Activated naive CD8-positive, alpha-beta T cell treated with anti-CD3 and anti-CD28 coated beads for 36 hours (primary cell): ENCODE measurements around the gene ARID1B. TPM values are rescaled to one million over a fixed set of nuclear protein-coding genes. Genes with fewer than 3 reads are reported as not detected.
A peak's percentile ranks its signal among the peaks of the same experiment; 100 is the strongest.

Experiments
- DNase-seq: peaks from one replicate; pipeline ENCODE4 v3.0.0; 2021
- H3K27ac Mint-ChIP-seq: one replicate; pipeline ENCODE4 v1.8.0; 2022; ENCODE audit warnings: mild to moderate bottlenecking, moderate library complexity, mixed read lengths
- H3K27me3 Mint-ChIP-seq: one replicate; pipeline ENCODE4 v1.8.0; 2022; ENCODE audit warnings: mild to moderate bottlenecking, mixed read lengths
- H3K36me3 Mint-ChIP-seq: one replicate; pipeline ENCODE4 v1.8.0; 2021; ENCODE audit warnings: mild to moderate bottlenecking, mixed read lengths
- H3K4me1 Mint-ChIP-seq: one replicate; pipeline ENCODE4 v1.8.0; 2021; ENCODE audit warnings: mixed read lengths
- H3K4me3 Mint-ChIP-seq: one replicate; pipeline ENCODE4 v1.8.0; 2022; ENCODE audit warnings: mild to moderate bottlenecking, moderate library complexity, mixed read lengths
- H3K9me3 Mint-ChIP-seq: one replicate; pipeline ENCODE4 v1.8.0; 2022; ENCODE audit warnings: mixed read lengths
- total RNA-seq, 2 experiments: library from RNA; stranded (reverse); gene quantifications; one replicate each; pipeline ENCODE4 v1.2.3, GENCODE V29; 2021

Gene ARID1B
- total RNA-seq, 2 experiments from 2014 or later, result 40.6 to 41.5 TPM

DNA sequence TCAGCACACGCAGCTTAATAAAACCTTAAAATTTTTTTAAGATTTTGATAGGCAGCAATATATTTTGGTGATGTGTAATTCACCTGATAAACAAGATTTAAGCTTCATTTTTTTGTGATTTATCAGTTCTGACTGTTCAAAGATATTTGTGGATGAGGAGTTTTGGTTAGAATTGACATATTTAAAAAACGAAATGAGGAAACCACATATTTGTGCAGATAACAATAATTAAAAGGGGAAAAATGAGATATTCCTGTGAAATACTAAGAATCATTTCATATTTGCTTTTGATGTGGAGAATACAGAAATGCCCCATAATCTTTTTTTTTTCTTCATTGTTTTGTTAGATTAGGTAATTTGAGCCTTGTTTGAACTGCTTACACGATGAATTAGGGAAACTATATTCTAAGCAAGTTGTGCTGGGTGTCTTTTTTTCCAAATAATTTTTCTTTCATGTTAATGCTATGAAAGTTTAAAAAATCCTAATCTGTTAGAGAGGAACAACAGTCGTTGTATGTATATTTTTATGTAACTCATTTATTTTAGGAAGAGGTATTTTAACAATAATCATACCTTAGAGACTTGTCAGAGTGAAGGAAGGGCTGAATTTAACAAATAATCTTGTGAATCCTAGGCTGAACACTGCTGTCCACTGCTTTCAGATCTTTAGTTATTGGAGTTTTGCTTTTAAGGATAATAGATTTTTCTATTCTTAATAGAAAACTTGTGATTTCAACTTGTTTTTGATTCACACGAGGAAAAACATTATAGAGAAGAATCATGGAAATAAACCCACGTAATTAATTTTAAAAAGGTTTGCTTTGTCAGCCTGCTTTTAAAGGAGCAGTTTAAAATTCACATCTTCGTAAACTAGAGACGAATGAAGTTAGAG lies 4.0 kb downstream of the ARID1B start:
- H3K9me3 Mint-ChIP-seq, result no peaks in the 10 kb centered on the region
- H3K36me3 Mint-ChIP-seq, result peaks cover 23% of the 10 kb centered on the region
- no peaks in the 10 kb centered on the region for H3K27me3 Mint-ChIP-seq
- H3K4me3 Mint-ChIP-seq, result peak overlapping the region; percentile 90
- DNase-seq, result no peak
- peak overlapping the region; percentile 94 for H3K27ac Mint-ChIP-seq
- peaks cover 47% of the 10 kb centered on the region for H3K4me1 Mint-ChIP-seq

- Mint-ChIP-seq H3K27ac (peak overlapping the region; percentile 94), H3K27me3 (no peaks in the 10 kb centered on the region), H3K9me3 (no peaks in the 10 kb centered on the region), H3K4me3 (peak overlapping the region; percentile 90), H3K4me1 (peaks cover 50% of the 10 kb centered on the region), H3K36me3 (peaks cover 18% of the 10 kb centered on the region)
- DNase-seq, result no peak
Observed at GRCh38 chr6:156781861-156782631, 4.9 kb downstream of the ARID1B start.

GRCh38 chr6:156782691-156783320 lies 5.6 kb downstream of the ARID1B start:
- H3K4me1 Mint-ChIP-seq, result peaks cover 56% of the 10 kb centered on the region
- H3K27ac Mint-ChIP-seq, result peak overlapping the region; percentile 94
- DNase-seq, result no peak
- H3K4me3 Mint-ChIP-seq, result peak overlapping the region; percentile 90
- no peaks in the 10 kb centered on the region for H3K27me3 Mint-ChIP-seq
- peaks cover 20% of the 10 kb centered on the region for H3K36me3 Mint-ChIP-seq
- H3K9me3 Mint-ChIP-seq, result no peaks in the 10 kb centered on the region

DNA sequence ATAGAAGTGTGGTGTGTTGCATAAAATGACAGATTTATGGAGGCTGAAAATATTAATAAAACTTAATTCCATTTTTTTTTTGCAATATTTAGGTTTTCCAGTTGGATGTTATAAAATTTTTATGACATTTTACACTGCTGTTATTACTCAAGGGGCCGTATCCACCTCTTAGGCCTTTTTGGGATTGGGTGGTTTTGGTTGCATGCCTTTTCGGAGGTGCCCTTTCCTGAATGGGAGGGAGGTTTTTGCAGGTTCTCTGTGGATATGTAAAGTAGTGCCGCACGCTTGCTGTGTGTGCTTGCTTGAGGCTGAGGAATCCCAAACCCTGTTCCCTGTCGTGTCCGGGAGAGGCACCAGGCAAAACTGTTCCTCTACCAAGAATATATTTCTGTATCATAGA lies 6.8 kb downstream of the ARID1B start:
- no peaks in the 10 kb centered on the region for H3K9me3 Mint-ChIP-seq
- H3K27me3 Mint-ChIP-seq, result no peaks in the 10 kb centered on the region
- peaks cover 22% of the 10 kb centered on the region for H3K36me3 Mint-ChIP-seq
- H3K27ac Mint-ChIP-seq, result no peak overlapping the region
- H3K4me3 Mint-ChIP-seq, result no peak overlapping the region
- DNase-seq, result no peak
- peaks cover 65% of the 10 kb centered on the region for H3K4me1 Mint-ChIP-seq

DNA sequence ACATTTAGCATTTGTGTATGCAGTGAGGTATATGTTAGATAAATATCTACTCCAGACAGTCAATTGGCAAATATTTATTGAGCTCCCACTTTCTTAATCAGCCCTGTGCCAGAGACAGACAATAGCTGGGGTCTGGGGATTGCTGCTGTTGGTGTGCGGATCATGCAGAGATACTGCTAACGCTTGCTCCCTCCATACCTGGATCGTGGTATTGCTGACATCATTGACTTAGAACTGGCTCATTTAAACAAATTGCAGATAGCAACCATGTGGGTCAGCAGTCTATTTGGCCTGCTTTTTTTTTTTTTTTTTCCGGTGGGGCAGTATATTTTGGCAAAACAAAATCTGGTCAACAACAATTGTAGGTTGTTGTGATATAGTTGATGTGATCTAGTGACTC lies 9.5 kb downstream of the ARID1B start:
- Mint-ChIP-seq H3K27ac (no peak overlapping the region), H3K9me3 (no peaks in the 10 kb centered on the region), H3K4me3 (no peak overlapping the region), H3K36me3 (peaks cover 22% of the 10 kb centered on the region), H3K4me1 (peaks cover 76% of the 10 kb centered on the region), H3K27me3 (no peaks in the 10 kb centered on the region)
- DNase-seq, result no peak

DNA sequence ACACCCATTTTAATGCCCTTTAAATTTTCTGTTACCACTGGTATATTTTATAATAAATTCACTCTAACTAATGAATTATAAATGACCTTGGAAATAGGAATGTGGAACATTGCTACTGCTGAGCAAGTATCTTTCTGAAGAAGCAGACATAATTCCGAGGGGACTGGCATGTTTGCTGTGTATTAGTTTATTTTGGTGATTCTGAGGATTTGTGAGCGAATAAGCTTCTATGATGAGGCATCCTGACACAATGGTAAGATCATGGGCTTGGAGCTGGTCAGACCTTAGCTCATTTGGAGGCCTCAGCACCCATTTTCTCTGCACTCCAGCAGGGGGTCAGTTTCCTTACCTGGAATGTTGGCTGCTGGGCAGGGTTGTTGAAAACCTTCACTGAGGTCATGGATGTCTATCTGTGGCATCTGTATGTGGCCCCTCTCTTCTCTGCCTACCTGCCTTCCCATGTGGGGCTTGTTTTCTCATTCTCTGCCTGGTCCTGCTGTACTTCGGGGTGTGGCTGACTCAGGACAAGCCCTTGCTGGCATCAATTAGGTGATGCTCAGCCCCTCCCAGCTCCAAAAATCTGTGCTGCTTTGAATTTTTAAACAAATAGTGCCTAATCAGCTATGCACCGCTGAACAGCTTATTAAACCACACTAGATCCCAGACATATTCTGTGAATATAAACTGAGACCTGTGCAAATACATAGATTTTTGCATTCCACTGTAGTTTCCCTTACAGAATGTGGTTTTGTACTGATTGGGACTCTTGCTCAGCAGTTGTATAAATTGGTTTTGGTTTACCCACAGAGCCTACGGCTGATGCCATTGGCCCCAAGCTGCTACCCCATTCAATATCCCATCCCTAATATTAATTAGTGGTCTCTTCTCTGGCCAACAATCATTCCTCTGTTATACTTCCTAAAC lies 10.7 kb downstream of the ARID1B start:
- H3K27me3 Mint-ChIP-seq, result no peaks in the 10 kb centered on the region
- no peak overlapping the region for H3K4me3 Mint-ChIP-seq
- H3K27ac Mint-ChIP-seq, result no peak overlapping the region
- DNase-seq, result no peak
- peaks cover 22% of the 10 kb centered on the region for H3K36me3 Mint-ChIP-seq
- H3K9me3 Mint-ChIP-seq, result no peaks in the 10 kb centered on the region
- peaks cover 80% of the 10 kb centered on the region for H3K4me1 Mint-ChIP-seq

DNA sequence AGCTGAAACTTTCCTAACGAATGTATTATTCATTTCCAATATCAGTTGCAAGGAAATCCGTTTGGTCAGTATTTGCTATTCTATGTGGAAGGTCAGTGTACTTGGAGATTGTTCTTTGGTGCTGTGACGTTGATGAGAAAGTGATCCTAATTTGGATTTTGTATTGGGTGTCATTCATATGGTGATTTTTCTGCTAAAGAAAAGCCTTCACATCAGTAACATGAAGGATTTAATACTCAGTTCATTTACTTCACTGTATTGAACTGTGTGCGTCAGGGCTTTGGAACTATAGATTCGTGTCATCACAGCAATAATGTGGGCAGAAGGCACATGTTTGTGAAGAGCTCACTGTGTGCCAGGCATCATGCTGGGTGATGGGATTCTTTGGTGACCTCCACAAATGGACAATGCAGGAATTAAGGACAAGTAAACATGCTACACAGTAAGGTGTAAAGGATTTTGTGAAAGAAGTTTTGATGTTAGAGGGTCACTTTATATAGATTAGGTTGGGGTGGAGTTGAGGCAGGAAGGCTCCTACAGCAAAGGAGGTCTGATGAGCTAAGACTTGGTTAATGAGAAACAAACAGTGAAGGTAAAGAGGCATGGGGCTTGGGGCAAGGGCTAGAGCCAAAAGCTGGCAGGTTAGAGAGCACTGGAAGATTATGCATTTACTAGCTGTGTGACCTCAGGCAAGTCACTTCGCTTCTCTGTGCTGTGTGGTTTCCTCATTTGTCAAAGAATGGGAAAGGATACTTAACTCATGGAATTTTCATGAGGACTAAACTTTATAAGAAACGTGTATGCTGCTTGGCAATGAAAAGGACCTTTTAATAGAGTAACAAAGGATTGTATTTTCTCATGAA lies 12.1 kb downstream of the ARID1B start:
- no peak overlapping the region for H3K4me3 Mint-ChIP-seq
- no peak overlapping the region for H3K27ac Mint-ChIP-seq
- H3K36me3 Mint-ChIP-seq, result peaks cover 19% of the 10 kb centered on the region

DNA sequence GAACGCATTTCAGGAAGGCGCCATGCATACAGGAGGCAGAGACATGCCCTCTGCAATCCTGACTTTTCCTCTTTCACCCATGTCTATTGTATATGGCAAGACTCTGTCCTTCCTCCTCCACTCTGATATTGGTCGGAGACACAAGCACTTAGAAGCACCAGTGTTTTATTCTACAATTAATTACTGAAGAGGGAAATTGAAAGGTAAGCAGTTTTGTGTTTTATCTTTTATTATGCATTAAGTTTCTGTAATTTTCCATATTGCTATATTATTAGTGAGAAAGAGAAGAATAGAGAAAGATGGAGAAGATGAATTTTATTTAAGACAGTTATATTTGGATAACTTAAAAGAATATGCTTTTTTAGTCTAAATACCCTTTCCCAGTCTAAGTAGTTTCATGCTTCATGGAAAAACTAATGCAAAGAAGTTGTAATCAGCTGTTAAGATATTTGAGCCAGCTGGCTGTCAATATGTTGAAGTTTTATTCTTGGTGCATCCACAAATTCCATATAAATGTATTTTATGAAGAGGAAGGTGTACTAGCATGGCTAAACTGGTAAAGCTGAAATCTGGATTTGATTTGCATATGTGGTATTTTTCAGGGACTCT lies 13.6 kb downstream of the ARID1B start:
- no peak for DNase-seq
- Mint-ChIP-seq H3K27me3 (no peaks in the 10 kb centered on the region), H3K36me3 (peaks cover 11% of the 10 kb centered on the region), H3K9me3 (no peaks in the 10 kb centered on the region), H3K27ac (peak overlapping the region; percentile 90), H3K4me1 (peaks cover 75% of the 10 kb centered on the region), H3K4me3 (no peak overlapping the region)

More for the DNA sequence above, 12.1 kb downstream of the ARID1B start:
- Mint-ChIP-seq H3K27me3 (no peaks in the 10 kb centered on the region), H3K4me1 (peaks cover 74% of the 10 kb centered on the region), H3K9me3 (no peaks in the 10 kb centered on the region)
- no peak for DNase-seq

- DNase-seq, result peak; percentile 32
- H3K27ac Mint-ChIP-seq, result peak overlapping the region; percentile 90
- H3K36me3 Mint-ChIP-seq, result peaks cover 11% of the 10 kb centered on the region
- H3K4me3 Mint-ChIP-seq, result peak overlapping the region; percentile 63
- H3K9me3 Mint-ChIP-seq, result no peaks in the 10 kb centered on the region
- H3K27me3 Mint-ChIP-seq, result no peaks in the 10 kb centered on the region
- H3K4me1 Mint-ChIP-seq, result peaks cover 77% of the 10 kb centered on the region
Observed at GRCh38 chr6:156791320-156791850, 14.2 kb downstream of the ARID1B start.

DNA sequence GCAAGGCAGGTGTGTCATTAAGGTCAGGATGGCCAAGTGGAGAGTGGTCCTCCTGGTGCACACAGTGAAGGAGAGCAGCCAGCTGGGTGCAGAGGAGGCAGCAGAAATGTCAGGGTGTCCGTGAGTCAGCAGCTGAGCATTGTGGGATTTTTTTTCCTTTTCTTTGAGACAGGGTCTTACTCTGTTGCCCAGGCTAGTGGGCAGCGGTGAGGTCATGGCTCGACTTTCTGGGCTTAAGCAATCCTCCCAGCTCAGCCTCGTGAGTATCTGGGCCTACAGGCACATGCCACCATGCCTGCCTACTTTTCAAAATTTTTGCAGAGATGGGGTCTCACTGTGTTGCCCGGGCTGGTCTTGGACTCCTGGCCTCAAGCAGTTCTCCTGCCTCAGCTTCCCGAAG lies 16.0 kb downstream of the ARID1B start:
- no peaks in the 10 kb centered on the region for H3K9me3 Mint-ChIP-seq
- H3K4me1 Mint-ChIP-seq, result peaks cover 75% of the 10 kb centered on the region
- H3K27me3 Mint-ChIP-seq, result no peaks in the 10 kb centered on the region
- peaks cover 11% of the 10 kb centered on the region for H3K36me3 Mint-ChIP-seq
- H3K4me3 Mint-ChIP-seq, result no peak overlapping the region
- DNase-seq, result no peak
- no peak overlapping the region for H3K27ac Mint-ChIP-seq

DNA sequence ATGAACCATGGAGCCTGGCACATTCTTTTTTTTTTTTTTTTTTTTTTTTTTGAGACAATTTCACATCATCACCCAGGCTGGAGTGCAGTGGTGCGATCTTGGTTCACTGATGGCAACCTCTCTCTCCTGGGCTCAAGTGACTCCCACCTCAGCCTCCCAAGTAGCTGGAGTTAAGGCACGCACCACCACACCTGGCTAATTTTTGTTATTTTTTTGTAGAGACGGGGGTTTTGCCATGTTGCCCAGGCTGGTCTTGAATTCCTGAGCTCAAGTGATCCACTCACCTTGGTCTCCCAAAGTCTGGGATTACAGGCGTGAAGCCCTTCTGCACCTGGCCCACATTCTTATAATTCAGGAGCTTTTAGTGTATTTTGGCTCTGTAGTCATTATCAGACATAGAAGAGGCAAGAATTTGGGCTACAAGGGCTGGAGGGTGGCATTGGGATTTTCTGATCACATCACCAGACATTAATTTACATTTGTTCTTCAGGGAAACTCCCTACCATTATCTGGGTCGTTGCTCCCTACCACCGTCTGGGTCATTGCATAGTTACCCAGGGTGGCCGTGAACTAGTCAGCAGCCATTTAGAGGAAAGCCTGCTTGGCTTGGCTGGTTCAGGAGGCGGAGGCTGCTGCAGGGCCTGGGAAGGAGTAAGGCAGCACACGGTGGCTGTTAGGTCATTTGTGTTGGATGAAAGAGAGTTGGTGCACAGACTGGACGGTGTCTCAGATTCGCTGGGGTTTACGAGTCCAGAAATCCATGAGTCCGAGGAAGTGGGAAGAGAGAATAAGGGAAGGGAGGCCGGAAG lies 17.6 kb downstream of the ARID1B start:
- peaks cover 70% of the 10 kb centered on the region for H3K4me1 Mint-ChIP-seq

GRCh38 chr6:156795825-156796224 lies 18.6 kb downstream of the ARID1B start:
- H3K4me1 Mint-ChIP-seq, result peaks cover 66% of the 10 kb centered on the region

More for the DNA sequence above, 17.6 kb downstream of the ARID1B start:
- no peak for DNase-seq
- Mint-ChIP-seq H3K27me3 (no peaks in the 10 kb centered on the region), H3K27ac (no peak overlapping the region), H3K9me3 (no peaks in the 10 kb centered on the region), H3K36me3 (peaks cover 13% of the 10 kb centered on the region), H3K4me3 (no peak overlapping the region)

More at GRCh38 chr6:156795825-156796224, 18.6 kb downstream of the ARID1B start:
- Mint-ChIP-seq H3K27ac (no peak overlapping the region), H3K27me3 (no peaks in the 10 kb centered on the region), H3K4me3 (peak overlapping the region; percentile 37), H3K9me3 (no peaks in the 10 kb centered on the region), H3K36me3 (peaks cover 15% of the 10 kb centered on the region)
- no peak for DNase-seq
